HG03354 (cell line): ENCODE measurements around the gene FBLN1.
"Not testable (repeated sequence)": the region's sequence is repeated elsewhere in the genome, so short reads cannot be mapped to it uniquely, and the experiment has no call there.

Source experiments
- ATAC-seq: cut with Tn5 transposase; IDR thresholded peaks from one replicate; pipeline ENCODE4 v1.9.1; 2021; ENCODE audit warnings: mild to moderate bottlenecking; ENCODE audit not compliant: unreplicated experiment, poor library complexity, severe bottlenecking

The FBLN1 gene

DNA sequence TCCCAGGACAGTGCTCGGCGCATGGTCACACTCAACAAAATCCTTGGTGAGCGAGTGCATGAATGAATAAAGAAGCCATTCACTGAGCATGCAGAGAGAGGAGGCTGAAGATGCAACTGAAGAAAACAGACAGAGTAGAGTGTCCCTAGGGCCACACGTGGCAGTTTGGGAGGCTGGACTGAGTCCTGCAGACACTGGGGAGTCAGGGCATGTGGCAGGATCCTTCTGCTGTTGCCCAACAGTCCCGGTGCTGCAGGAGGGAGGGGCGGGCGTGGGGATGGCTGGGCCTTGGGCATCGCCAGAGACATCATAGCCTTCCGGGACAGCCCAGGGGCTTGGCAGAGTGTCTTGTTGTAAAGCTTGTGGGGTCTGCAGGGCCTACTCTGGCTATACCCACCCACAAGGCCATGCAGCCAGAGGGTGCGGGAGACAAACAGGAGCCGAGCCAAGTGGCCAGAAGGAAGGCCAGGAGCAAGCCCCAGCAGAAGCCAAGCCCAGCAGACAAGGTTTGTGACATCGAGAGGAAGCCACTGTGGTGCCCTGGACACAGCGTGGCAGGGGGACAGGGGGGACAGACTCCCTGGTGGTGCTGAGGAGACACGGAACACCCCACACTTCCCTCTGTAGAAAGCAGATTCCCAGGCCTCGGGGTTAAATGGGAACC is 26.7 kb upstream of the FBLN1 start:
- no peak for ATAC-seq

DNA sequence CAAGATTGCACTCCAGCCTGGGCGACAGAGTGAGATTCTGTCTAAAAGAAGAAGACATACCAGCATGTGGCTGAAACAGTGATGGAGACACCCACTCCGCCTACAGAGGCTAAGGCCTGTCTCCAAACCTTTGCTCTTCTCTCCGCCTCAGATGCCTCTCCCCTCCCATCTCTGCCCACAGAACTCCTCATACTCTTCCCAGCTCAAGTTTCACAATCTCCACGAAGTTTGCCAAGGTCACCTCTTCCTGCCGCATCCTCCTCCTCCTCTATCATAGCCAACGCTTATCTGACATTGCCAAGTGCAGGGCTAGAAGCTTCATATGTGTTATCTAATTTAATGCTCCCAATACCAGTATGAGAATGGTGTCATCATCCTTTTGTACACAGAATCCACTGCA is 25.9 kb upstream of the FBLN1 start:
- no peak for ATAC-seq

DNA sequence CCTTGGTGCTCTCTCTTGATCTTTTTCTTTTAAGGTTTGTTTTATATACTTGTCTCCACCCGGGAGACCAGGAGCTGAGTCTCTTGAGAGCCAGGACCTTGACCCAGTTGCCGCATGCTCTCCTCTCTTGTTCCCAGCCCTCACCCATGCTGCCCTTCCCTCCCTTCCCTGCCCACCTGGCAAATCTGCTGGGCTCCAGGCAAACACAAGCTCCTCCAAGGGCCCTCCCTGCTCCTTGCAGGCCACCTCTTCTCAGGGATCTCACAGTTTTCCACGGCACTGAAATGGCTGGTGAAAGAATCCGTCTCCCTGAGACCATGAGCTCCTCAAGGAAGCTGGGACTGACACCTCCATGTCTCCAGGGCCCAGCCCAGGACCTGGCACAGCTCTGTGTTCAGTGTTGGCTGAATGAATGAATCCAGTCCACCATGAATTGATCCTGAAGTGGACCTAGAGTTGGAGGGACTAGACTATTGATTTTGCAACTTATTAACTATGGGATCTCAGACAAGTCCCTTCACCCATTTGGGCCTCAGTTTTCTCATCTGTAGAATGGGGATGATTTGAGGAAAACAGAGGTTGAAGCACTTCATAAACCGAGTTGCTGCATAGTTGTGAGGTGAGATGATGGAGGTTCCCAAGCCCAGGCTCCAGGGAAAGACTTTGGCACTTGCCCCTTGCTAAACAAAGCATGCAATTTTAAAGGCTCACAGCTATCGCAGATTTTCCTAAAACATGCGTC is 25.1 kb upstream of the FBLN1 start:
- no peak for ATAC-seq

DNA sequence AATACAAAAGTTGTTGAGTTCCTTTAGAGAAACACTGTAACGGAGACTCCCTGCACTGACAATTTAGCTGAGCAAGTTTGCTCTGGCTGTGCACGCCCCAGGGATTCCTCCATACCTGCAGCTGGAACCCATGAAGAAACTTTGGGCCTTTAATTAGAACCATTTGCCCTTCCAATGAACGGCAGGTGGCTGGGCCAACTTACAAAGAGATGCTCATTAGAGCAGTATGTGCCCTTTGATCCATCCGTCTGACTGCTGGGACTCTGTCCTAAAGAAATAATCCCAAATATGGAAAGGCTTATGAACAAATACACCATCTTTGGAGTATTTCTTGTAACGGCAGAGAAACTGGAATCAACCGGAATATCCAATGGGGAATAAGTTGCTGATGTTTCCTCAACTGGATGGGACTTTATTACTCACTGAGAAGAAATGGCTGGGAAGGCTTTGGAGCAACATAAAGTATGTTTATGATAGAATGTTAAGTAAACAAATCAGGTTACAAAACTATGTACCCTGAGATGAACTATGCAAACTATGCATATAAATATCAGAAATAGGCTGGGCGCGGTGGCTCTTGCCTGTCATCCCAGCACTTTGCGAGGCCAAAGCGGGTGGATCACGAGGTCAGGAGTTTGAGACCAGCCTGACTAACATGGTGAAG is 24.4 kb upstream of the FBLN1 start:
- ATAC-seq, result no peak

DNA sequence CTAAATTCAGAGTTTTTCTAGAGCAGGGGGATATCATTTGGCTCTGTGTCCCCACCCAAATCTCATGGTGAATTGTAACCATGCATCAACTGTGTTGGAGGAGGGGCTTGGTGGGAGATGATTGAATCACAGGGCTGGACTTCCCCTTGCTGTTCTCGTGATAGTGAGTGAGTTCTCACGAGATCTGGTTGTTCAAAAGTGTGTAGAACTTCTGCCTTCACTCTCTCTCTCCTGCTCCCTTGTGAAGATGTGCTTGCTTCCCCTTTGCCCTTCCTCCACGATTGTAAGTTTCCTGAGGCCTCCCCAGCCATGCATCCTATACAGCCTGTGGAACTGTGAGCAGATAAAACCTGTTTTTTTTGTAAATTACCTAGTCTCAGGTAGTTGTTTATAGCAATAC is 22.0 kb upstream of the FBLN1 start:
- no peak for ATAC-seq

DNA sequence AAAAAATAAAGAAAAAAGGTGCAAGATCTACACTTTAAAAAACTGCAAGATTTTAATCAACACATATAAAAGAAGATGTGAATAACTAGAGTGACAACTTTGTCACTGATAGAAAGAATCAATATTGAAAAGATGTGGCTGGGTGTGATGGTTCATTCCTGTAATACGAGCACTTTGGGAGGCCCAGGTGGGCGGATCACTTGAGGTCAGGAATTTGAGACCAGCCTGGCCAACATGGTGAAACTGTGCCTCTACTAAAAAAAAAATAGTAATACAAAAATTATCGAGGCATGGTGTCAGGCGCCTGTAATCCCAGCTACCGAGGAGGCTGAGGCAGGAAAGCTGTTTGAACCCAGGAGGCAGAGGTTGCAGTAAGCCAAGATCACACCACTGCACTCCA is 21.0 kb upstream of the FBLN1 start:
- no peak for ATAC-seq

DNA sequence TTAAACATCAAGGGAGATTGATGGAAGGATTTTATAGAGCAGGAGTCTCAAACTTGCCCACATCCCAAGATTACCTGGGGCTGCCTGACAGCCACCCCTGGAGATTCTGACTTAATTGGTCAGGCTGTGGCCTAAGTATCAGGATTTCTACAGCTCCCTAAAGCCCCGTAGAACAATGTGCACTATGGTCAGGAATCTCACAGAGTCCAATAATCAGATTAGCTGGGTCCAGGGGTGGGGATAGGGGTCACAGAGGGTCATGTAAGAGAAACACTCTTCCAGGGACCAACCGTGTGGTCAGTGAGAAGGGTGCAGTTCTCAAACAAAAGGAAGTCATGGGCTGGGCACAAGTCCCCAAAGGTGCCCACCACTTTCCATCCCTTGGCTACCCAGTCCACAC is 20.5 kb upstream of the FBLN1 start:
- ATAC-seq, result no peak

DNA sequence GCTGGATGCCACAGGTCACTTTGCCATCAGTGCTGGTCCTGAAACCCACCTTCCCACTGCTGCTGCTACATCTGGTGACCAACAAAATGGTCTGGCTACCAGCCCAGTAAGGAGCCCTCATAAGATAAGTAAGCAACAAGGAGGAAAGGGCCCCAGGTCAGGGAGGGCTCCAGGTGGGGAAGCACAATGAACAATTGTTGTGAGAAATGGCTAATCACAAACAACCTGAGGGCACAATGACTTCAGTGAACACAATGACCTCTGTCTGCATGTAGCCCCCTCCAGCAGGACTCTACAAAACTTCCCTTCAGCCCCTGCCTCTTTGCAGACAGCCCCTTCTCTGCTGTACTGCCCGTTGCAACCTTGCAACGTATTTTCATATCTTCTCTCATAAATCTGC is 19.4 kb upstream of the FBLN1 start:
- no peak for ATAC-seq

DNA sequence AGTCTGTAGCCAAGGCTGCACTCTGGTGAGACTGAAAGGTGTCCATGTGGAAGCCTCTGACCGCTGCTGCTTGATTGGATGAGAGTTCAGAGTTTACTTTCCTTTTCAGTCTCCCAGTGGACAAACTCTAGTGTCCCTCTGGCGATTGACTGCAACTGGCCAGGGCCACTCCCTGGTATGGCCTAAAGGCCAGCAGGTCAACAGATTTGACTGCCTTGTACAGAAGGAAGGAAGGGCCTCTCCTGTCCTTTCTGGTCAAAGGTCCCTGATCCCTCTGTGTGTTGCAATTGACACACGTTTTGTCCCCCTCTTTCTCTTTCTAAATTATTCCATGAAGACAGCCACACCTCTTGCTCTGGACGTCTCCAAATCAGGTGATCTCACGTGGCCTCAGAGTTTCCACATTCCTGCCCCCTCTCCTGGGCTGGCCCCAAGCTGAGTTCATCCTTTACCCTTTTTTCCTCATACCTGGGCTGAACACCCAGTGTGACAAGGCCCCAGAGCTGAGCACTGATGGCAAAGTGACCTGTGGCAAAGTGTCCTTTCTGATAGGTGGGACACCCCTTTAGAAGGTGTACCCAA is 18.7 kb upstream of the FBLN1 start:
- no peak for ATAC-seq

DNA sequence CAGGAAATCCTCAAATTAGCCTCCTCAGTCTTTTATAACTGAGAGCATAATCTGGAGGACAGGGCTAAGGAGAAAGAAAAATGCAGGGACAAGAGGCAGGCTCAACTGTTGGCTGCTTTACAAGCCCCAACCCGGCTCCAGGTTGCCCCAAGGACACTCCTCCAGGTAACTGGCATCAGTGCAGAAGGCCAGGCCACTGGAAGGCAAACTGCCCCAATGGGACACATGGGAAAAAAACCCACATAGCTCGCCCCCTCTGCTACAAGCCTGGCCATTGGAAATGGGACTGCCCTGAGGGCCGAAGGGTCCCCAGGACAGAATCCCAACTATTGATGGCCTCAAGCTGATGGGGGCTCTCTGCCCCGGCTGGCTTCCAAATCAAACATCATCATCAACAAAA is 17.9 kb upstream of the FBLN1 start:
- ATAC-seq, result no peak

DNA sequence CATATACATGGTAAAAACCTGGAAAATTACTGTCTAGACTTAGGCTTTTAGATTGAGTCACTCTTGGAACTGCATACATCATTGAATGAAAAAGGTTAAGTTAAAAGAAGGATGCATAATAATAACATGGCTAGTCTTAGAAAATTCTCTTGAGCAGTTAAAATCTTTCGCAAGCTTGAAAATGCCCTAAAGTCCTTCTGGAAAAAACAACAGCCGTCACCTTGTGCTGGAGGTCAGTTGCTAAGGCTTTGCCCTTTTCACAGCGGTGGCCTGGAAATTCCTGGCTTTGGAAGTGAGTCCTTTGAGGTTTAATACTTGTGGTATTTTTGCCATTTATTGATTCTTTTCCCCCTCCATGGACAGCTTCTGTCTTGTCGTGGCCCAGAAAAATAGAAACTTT is 17.4 kb upstream of the FBLN1 start:
- ATAC-seq, result no peak

DNA sequence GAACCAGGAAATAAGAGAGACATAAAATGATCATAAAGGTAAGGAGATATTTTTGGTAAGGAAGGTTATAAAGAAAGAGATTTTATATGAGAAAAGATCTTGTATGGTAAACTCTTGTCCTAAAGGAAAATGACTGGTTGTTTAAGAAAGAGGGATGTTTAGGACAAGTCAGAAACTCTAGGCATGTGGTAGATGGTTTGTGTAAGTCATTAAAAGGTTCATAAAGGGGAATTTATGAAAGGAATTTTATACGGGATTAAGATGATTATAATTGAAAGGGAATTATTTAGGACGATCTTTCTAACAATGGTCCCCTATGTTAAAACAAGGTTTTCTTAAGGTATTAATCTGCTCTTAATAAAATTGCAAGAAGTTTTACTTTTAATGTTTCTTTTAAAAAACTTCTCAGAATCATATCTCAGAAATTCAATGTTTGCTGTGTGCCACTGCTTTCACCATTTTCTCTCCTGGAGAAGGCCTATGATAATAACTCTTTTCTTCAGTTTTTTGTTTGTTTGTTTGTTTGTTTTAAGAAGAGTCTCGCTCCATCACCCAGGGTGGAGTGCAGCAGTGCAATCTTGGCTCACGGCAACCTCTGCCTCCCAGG is 13.8 kb upstream of the FBLN1 start:
- no peak for ATAC-seq

DNA sequence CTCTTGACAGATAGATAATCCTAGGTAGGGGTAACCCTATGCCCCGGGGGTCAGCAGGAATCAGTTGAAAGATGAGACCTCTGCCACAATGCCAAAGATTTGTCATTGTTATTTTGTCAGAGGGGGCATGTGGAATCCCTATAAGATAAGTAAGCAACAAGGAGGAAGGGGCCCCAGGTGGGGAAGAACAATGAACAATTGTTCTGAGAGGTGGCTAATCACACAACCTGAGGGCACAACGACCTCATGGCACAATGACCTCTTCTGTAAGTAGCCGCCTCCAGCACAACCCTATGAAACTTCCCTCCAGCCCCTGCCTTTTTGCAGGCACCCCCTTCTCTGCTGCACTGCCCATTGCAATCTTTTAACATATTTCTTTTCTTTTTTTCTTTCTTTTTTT is 11.8 kb upstream of the FBLN1 start:
- no peak for ATAC-seq

DNA sequence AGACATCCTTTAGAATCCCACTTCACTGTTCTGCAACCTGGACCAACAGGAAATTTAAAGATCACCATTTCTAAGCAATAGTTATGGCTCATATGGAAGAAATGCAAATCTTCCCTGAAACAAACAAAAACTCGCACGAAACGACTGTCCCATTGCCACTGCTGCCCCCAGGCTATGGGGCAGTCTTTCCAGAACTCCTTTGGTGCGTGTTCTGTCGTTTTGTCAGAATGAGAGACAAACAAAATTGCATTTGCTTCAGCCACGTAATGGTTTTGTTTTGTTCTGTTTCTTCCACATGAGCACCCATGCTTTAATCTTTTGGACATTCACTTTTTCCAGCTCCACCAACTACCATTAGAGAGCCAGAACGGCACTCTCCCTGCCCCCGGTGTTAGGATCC is 10.8 kb upstream of the FBLN1 start:
- no peak for ATAC-seq

DNA sequence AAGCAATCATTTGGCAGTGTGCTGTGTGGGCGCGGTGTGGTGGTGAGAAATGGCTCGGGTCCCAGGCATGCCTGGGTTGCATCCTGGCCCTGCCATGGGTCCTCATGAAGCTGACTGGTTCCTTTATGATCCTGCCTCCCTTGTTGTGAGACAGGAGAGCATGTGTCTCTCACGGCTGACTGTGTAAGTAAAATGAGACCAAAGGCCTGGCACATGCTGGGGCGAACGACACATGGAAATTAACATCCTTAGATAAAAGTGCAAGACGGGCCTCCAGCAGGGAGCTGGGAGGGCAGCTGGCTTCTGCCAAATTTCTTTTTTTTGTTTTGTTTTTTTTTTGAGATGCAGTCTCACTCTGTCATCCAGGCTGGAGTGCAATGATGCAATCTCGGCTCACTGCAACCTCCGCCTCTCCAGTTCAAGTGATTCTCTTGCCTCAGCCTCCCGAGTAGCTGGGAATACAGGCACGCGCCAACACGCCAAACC is 9.4 kb upstream of the FBLN1 start:
- no peak for ATAC-seq

DNA sequence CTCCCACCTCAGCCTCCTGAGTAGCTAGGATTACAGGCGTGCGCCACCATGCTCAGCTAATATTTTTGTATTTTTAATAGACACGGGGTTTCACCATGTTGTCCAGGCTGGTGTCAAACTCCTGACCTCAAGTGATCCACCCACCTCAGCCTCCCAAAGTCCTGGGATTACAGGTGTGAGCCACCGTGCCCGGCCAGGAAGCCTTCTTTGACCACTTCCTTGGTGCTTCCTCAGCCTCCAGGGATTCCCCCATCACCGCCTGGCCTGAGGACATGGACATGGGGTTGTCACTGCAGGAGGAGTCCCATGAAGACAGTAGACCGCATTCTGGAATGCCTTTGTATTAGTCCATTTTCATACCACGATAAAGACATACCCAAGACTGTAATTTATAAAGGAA is 8.4 kb upstream of the FBLN1 start:
- not testable (repeated sequence) for ATAC-seq

DNA sequence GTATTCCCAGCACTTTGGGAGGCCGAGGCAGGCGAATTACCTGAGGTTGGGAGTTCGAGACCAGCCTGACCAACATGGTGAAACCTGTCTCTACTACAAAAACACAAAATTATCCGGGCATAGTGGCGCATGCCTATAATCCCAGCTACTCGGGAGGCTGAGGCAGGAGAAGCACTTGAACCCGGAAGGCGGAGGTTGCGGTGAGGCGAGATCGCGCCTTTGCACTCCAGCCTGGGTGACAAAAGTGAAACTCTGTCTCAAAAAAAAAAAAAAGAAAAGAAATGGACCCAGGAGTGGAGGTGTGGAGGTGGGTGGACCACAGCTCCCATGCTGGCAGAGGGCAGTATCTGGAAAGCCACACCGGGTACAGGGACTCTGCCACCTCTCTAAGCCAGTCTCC is 7.1 kb upstream of the FBLN1 start:
- not testable (repeated sequence) for ATAC-seq

DNA sequence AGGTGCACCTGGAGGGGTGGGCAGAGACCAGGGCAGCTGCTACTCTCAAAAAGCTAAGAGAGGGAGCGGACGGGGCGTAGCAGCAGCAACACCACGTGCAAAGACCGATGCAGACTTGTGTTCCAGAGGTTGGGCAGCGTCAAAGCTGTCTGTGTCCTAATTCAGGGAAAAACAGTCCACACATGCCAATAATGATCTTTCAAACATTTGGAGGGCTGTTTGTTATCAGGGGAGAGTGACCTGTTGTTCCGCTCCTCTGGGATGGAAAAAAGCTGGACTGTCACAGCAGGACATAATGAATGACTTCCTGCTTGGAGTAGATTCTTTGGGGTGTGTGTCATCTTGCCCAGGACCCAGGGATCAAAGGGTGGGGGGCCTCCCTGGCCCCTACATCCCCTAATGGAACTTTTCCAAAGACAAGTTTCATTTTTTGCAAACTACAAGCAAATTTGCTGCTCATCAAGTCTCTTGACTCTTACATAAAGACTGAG is 6.2 kb upstream of the FBLN1 start:
- no peak for ATAC-seq

DNA sequence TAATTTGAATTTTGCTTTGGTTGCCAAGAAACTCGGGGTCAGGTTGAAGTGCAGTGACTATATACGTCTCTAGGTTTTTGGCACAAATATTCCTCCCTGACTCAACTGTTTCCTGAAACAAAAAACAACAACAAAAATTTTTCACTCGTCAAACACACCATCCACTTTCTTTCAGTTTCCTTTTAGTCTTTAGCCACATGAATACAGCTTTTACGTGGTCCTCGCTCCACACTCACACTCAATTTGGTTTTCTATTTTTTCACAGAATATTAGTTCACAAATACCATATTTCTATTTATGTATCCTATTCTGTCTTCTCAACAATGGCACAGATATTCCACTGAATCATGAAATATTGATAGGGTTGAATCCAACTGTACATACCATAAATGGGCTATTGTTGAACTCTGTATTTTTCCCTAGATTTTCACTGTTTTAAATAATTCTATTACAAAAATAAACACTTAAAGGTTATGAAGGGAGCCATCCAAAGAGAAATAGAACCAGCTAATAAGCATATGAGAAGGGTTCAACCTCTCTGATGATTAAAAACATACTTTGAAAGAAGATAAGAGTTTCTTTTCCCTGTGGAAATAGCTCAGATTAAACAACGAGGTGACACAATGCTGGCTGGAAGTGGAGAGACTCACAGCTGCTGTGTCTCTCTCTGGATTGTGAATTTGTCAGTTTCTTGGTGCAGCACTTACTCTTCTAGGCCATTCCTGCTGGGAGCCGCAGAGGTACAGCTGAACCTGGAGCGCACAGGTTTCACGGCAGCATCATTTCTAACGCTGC is 5.1 kb upstream of the FBLN1 start:
- ATAC-seq, result no peak
